HG03354 (cell line): ENCODE measurements around the gene BTF3.
A peak's percentile ranks its signal among the peaks of the same experiment; 100 is the strongest.
"Not testable (repeated sequence)": the region's sequence is repeated elsewhere in the genome, so short reads cannot be mapped to it uniquely, and the experiment has no call there.

Experiments used
- ATAC-seq: cut with Tn5 transposase; IDR thresholded peaks from one replicate; pipeline ENCODE4 v1.9.1; 2021; ENCODE audit warnings: mild to moderate bottlenecking; ENCODE audit not compliant: unreplicated experiment, poor library complexity, severe bottlenecking

The BTF3 gene

DNA sequence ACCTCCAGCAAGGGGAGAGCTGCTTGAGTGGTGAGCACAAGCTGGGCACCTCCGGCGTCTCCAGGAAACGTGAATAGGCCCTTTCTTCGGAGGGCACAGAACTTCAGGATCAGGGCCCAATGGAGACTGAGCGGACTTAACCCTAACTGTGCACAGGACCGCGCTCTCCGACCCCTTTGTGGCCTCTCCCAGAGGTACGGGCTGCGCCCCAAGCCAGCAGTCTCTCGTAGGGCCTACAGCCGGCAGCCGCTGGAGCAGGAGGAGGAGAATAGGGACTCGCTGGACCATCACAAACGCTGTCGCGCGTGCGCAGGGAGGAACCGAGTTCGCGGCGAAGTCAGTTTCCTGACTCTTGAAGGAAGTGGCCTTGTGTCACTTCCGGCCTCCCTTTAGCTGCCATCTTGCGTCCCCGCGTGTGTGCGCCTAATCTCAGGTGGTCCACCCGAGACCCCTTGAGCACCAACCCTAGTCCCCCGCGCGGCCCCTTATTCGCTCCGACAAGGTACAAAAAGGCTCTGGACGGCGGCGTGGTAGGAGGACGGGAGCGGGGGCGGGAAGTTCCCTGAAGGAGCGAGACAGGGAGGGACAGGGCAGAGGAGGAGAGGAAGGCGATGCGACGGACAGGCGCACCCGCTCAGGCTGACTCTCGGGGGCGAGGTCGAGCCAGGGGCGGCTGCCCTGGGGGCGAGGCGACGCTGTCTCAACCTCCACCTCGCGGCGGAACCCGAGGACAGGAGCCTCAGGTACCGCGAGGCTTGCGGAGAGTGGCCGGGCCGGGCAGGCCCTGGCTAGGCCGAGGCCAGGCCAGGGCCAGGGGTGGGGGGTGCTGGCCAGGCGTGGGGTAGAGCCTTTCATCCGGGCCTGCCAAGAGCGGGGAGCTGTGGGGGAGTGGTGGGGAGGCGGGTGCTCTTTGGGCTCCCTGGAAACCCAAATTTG lies at the start of gene BTF3:
TSS of gene BTF3 (plus strand) at position 386 of the 936 bp plus-strand sequence. CDS start at position 612, 226 bp downstream.
- ATAC-seq: peak; percentile 98

DNA sequence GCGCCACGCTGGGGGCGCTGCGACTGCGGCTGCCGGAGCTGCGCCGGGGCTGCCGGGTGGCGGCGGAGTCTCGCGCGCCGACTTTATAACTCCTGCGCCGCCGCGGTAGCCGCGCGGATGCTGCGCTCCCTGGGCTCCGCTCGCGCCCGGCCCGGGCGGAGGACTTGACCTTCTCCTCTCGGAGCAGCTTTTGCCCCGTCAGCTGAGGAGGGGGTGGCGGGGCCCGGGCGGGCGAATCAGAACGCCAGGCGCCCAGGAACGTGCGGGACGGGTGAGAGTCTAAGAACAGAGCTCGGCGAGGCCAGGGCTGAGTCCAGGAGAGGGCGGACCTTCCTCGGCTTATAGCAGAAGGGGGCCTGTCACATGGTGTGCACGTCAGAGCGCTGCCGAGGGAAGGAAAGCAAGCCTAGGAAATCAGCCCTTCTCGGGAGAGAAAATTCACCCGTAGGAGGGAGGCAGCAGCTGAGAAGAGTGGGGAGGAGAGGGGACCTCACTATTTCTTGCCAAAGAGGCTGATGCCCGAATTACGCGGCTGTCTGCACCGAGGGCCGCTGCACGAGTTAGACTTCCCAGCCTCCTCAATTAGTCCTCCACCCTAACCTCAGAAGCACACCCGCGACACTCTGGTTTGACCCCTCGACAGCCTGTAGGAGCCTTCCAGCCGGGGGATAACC lies 49.6 kb upstream of the BTF3 start, which contains the start of gene FOXD1:
TSS of gene FOXD1 (minus strand) at position 315 of the 674 bp plus-strand sequence. CDS start 415 bp downstream, outside the sequence.
- ATAC-seq: no peak

DNA sequence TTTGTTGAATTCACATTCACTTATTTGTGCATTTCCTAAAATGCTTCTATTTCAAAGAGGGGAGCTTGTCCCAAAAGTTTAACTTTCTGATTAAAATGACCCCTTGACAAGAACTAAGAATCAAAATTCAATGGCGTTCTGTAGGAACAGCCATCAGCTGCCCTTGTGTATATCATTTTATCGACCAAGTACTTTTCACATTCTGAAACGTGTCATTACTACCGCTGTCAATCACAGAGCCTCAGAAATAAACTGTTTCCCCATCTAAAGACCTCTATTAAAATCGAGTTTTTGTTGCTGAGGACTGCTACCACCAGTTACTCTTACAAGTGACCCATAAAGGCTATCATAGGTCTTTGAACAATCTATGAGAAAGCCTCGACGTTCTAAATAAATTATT lies 48.1 kb upstream of the BTF3 start:
- no peak for ATAC-seq

DNA sequence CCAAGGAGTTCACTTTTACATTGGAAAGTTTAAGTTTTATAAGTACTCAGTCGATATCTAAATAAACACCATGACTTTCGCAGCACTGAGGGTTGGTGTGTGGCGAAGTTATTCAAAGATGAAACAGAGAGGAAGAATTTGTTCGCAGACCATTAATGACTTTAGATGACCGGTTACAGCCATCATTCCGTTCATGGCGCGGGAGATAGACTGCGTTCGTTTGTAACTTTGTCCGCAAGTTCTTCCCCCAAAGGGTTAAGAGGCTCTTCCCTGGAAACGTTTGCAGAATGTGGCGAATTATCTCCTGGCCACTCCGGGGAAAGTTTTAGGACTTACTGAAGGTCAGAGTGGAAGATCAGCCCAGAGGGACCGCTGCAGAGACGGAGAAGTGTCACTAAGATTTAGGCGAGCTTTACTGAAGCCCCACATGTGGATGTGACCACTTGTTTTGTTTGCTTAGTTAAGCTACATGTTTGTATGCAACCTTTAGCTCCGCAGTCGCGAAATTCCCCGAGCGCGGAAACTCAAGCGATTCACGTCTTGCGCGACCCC lies 47.5 kb upstream of the BTF3 start:
- no peak for ATAC-seq

DNA sequence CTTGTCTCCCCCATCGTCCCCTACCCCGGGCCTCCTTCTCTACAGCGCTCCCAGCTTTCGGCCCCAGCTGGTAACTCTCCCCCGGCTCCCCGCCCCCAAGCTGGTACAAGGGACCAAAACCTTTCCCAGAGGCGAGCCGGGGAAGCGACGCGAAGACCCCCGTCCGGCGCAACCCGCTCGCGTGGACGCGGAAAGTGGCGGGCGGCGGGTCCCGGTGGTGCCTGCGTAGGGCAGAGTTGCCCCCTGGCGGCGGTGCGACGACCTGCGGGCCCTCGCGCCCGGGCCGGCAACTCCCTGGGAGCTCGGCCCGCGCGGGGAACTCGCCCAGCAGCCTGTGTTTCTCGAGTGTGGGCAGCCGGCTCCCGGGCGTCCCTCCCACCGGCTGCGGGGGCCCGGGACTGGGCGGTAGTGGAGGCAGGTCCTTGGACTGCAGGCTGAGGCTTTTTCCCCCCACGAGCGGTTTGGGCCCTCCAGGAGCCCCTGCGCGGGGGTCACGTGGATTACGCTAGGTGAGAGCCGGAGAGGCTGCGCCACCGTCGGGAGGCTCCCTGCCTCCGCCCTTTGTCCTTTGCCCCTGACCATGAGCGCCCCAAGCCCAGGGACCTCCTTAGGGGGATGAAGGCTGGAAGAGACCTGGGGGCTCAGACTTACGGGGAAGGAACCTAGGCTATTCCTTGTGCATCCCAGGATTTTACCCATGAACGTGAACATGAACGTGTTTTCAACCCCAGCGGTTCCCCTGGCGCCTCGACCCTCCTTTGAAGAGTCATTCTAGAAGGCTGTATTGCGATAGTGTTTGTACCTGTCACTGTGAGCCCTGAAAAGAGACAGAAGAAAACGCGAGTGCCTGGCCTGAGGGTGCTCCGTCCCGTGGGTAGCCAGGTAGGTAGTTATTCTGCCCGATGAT lies 46.8 kb upstream of the BTF3 start:
- peak; percentile 48 for ATAC-seq

DNA sequence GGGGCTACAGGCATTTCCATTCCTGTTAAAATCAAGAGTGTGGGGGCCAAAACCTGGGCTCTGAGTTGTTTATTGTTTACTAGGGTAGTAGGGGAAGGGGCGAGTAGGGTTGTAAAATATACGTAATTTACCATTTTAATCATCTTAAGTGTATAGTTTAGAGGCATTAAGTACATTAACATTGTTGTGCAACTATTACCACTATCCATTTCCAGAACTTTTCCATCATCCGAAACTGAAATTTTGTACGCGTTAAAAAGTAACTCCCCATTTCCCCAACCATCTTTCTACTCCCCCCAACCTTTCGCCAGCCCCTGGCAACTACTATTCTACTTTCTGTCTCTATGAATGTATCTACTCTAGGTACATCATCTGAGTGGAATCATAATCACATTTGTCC lies 46.0 kb upstream of the BTF3 start:
- no peak for ATAC-seq

DNA sequence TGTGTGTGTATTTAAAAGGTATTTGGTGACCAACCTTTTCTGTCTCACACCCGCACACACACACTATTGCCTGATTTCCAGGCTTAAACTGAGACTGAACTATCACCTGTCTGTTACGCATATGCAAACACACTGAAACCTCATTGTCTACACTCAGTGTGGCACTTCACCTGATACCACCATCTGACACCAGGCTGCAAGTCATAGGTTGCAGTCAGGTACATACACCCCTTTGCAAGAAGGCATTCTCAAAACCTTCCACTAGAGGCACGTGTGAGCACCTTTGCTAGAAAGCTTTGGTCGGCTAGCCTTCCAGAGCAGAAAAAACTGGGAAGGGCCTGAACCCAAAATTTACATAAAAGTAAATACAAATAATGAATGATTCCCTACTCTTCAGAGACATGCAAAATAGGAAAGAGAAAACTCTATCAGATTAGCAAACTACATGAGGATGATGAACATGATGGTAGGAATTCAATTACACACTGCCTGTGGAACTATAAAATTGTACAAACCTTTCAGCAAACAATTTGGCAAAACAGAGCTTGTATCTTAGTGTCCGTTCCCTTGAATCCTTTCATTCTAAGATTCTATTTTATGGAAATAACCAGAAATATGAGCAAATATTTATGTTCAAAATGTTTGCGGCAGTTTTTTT lies 43.7 kb upstream of the BTF3 start:
- peak; percentile 79 for ATAC-seq

DNA sequence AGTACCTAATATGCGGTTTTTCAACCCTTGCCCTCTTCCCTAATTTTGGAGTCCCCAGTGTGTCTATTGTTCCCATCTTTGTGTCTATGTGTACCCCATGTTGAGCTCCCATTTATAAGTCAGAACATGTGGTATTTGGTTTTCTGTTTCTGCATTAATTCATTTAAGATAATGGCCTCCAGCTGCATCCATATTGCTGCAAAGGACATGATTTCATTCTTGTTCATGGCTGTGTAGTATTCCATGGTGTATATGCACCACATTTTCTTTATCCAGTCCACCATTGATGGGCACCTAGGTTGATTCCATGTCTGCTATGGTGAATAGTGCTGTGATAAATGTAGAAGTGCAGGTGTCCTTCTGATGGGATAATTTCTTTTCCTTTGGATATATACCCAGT lies 41.8 kb upstream of the BTF3 start:
- ATAC-seq: not testable (repeated sequence)

DNA sequence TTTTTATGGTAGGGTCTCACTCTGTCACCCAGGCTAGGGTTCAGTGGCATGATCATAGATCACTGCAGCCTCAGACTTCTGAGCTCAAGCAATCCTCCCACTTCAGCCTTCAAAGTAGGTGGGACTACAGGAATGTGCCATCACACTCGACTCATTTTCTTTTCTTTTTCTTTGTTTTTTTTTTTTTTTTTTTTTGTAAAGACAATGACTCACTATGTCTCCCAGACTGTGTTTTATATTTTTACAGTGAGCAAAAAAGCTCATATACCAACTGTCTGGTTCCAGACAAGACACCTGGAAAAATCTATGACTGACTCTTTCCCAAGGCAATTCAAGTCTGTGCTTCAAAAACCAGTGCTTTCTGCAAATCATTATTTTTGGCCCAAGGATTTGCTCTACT lies 38.9 kb upstream of the BTF3 start:
- no peak for ATAC-seq

DNA sequence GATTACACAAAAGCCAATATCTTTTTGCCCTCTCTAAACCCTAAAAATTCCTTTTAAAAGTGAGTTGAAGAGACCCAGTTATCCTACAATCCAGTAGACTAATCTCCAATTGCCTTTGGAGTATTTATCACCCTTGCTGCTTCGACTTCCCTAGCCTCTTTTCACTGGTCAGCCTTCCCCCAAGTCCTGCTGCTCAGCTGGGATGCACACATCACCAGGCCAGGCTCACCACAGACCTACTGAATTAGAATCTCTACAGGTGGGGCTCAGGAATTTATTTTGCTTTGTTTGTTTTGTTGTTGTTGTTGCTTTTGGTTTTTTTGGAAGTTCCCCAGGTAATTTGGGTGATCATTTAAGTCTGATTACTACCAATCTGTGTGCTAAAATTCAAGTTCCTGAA lies 38.1 kb upstream of the BTF3 start:
- ATAC-seq: no peak

DNA sequence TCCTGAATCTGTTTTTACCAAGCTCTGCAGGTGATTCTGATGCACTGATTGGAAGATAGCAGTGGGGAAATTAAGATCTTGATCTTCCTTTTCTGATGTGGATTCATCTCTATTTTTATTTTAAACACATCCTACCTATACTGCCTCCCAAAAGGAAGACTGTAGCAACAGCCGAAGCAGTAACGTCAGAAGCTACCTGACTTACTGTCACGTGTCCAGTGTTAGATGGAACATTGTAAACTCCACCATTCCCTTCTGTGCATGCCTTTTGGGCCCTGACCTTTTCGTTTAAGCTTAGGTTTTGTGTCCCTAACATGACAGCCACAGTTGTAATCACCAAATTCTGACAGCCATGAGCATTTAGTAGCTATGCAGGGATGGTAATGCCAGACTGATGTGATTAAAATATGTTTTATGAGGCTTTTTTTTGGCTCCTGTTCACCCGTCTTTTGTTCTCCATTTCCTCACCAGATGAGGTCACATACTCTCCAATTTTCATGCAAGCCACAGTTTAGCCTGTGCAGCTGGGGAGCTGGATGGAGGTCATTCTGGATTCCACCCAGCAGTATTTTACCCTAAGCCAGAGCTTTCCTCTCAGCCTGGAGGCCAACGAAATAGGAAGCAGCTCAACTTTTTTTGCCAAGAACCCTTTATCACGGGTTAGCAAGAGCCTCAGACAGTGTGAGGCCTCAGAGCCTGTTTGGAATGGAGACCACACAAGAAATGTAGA lies 34.1 kb upstream of the BTF3 start:
- no peak for ATAC-seq

DNA sequence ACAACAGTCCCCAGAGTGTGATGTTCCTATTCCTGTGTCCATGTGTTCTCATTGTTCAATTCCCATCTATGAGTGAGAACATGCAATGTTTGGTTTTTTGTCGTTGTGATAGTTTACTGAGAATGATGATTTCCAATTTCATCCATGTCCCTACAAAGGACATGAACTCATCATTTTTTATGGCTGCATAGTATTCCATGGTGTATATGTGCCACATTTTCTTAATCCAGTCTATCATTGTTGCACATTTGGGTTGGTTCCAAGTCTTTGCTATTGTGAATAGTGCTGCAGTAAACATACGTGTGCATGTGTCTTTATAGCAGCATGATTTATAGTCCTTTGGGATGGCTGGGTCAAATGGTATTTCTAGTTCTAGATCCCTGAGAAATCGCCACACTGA lies 29.6 kb upstream of the BTF3 start:
- ATAC-seq: not testable (repeated sequence)

DNA sequence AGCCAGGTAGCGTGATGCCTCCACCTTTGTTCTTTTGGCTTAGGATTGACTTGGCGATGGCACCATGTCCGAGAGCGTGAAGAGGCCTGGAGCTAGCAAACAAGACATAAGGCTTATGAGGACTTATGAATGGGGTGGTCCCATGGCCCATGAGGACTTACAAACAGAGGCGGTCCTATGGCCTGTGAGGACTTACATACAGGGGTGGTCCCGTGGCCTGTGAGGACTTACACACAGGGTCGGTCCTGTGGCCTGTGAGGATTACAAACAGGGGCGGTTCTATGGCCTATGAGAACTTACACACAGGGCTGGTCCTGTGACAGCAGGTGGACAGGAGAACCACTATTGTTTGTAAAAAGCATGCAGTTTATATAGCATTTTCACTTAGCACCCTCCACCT lies 28.4 kb upstream of the BTF3 start:
- no peak for ATAC-seq

DNA sequence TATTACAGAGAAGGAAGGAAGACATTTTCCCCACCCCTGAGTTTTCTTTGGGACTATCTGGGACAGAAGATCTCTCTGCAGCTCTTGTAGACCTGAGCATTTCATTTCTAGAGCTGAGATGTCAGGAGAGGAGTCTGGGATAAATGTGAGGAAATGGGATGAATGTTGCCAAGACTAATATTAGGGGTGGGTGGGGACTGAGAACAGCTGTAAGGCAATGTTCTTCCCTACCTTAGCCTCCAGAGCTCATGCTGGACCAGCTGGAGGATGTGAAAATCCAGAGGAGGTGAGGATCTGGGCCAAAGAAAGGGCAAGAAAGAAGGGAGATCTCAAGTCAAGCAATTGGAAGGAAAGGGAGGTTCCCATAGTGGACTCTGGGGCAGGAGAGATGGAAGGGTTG lies 26.6 kb upstream of the BTF3 start:
- ATAC-seq: no peak

DNA sequence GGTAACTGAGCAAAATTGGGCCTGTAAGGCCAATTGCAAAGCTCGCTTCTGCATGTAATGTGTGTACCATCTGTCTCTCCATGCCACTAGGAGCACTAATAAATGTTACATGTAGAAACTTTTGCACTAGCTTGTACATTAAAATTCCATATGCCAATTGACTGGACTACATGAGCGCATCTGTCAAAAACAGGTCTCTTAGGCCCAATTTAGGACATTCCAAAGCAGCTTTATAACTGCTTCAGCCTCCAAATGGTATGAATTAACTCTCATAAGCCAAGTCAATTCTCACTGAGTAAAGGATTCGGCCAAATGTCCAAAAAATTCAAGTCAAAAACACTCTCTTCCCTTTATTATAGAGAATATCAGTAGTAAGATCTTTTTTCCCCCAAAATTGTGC lies 26.1 kb upstream of the BTF3 start:
- no peak for ATAC-seq

DNA sequence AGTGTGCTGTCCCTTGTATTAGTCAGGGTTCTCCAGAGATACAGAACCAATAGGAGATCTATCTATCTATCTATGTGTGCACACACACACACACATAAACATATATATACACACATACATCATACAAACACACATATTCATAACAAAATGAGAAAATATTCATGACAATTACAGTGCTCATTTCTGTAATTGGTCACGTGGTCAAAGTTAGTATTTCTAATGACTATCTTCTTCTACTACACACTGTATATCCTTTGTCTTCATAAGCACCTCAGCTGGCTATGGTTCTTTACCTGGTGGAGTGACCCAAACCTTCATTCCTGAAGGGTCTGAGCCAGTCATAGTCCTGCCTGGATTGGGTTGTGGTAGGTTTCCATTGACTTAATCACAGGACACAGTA lies 17.7 kb upstream of the BTF3 start:
- ATAC-seq: no peak

DNA sequence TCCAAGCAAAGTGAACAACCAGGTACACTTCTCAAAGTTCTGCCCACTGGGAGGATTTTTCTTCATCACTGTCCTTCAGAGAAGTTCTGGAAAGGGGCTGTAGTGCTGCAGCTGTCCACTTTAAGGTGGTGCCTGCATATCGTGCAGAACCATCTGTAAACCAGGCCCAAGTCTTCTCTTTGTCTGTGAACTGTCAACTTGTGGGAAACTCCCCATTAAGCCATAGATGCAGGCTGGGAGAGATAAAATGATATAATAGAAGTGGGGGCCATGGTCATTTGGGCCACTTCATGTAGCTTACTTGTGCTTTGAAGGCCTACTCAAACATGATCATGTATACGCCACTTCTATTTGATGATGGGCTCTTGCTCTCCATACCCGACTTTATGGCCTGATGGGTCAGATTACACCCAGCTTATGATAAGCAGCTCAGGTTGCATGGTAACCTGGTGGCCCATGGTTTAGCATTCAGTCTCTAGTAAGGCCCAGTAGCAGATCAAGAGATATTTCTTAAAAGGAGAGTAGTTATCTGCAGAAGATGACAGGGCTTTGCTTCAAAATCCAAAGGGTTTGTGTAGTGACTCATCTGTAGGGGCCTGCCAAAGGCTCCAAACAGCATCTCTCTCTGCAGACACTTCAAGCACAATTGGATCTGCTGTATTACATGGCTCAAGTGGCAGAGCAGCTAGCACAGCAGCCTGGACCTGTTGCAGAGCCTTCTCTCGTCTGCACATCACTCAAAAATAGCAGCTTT lies 15.7 kb upstream of the BTF3 start:
- no peak for ATAC-seq

DNA sequence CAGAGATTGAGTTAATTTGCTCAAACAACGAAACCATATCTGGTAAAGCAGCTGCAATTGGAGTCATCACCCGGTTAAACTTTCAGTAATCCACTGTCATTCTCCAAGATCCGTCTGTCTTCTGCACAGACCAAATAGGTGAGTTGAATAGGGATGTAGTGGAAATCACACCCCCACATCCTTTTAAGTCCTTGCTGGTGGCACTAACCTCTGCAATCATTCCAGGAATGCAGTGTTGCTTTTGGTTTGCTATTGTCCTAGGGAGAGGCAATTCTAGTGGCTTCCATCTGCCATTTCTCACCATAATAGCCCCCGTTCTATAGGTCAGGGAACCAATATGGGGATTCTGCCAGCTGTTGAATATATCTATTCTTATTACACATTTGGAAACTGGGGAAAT lies 14.6 kb upstream of the BTF3 start:
- ATAC-seq: no peak
